GM23248 (cell line): Measurements from ENCODE around the gene ALK. TPM values are rescaled to one million over a fixed set of nuclear protein-coding genes. Genes with fewer than 3 reads are reported as not detected.

ENCODE experiments used
- DNase-seq: peaks from one replicate; pipeline ENCODE4 v3.0.0-alpha.2; 2015
- H2AFZ ChIP-seq: fragments of 200-600 bp; sonication (generic); 2 replicates; pipeline ENCODE4 v1.6.1; 2016; ENCODE audit warnings: antibody characterized with exemption
- H3F3A ChIP-seq: fragments of 200-600 bp; sonication (generic); 2 replicates; pipeline ENCODE4 v1.6.1; 2016; ENCODE audit warnings: mild to moderate bottlenecking, antibody characterized with exemption, mixed run types; ENCODE audit not compliant: insufficient read depth
- H3K27ac ChIP-seq: fragments of 200-600 bp; sonication (generic); 2 replicates; pipeline ENCODE4 v1.5.1; 2016; ENCODE audit warnings: mild to moderate bottlenecking
- H3K27me3 ChIP-seq: fragments of 200-600 bp; sonication (generic); replicated peaks from 2 replicates; pipeline ENCODE4 v1.6.1; 2016; ENCODE audit warnings: mild to moderate bottlenecking; ENCODE audit not compliant: insufficient read depth
- H3K36me3 ChIP-seq: fragments of 200-600 bp; sonication (generic); 2 replicates; pipeline ENCODE4 v1.6.1; 2016; ENCODE audit warnings: low read depth, mild to moderate bottlenecking
- H3K4me1 ChIP-seq: fragments of 200-600 bp; sonication (generic); 2 replicates; pipeline ENCODE4 v1.6.1; 2016; ENCODE audit warnings: mild to moderate bottlenecking; ENCODE audit not compliant: insufficient read depth
- H3K4me2 ChIP-seq: fragments of 200-600 bp; sonication (generic); one replicate; pipeline ENCODE4 v1.6.1; 2016; ENCODE audit warnings: mild to moderate bottlenecking; ENCODE audit not compliant: unreplicated experiment
- H3K4me3 ChIP-seq: fragments of 200-600 bp; sonication (generic); 2 replicates; pipeline ENCODE4 v1.5.1; 2016; ENCODE audit warnings: mild to moderate bottlenecking
- H3K79me2 ChIP-seq: fragments of 200-600 bp; sonication (generic); 2 replicates; pipeline ENCODE4 v1.6.1; 2016; ENCODE audit warnings: mild to moderate bottlenecking; ENCODE audit not compliant: insufficient read depth
- H3K9ac ChIP-seq: fragments of 200-600 bp; sonication (generic); 2 replicates; pipeline ENCODE4 v1.6.1; 2016; ENCODE audit warnings: mild to moderate bottlenecking
- H3K9me2 ChIP-seq: fragments of 200-600 bp; sonication (generic); 2 replicates; pipeline ENCODE4 v1.6.1; 2016; ENCODE audit warnings: mixed run types, mild to moderate bottlenecking, moderate library complexity; ENCODE audit not compliant: insufficient read depth
- H3K9me3 ChIP-seq: fragments of 200-600 bp; sonication (generic); one replicate; pipeline ENCODE4 v1.6.1; 2017; ENCODE audit warnings: low read depth
- H4K20me1 ChIP-seq: fragments of 200-600 bp; sonication (generic); 2 replicates; pipeline ENCODE4 v1.6.0; 2016; ENCODE audit not compliant: insufficient read depth
- EZH2 ChIP-seq: fragments of 200-600 bp; sonication (generic); IDR thresholded peaks from 2 replicates; pipeline ENCODE4 v1.6.1; 2018; ENCODE audit warnings: antibody characterized with exemption, mild to moderate bottlenecking; ENCODE audit not compliant: insufficient read depth, poor library complexity, severe bottlenecking
- EZH2phosphoT487 ChIP-seq: fragments of 200-600 bp; sonication (generic); IDR thresholded peaks from 2 replicates; pipeline ENCODE4 v1.6.1; 2018; ENCODE audit warnings: antibody characterized with exemption, moderate library complexity, mild to moderate bottlenecking, low read depth; ENCODE audit not compliant: insufficient read depth
- WGBS, 2 experiments: methylation state at CpG; one replicate each; pipeline ENCODE4 v1.1.6; 2015 to 2017; ENCODE audit warnings: low lambda C conversion rate in 2 of 2, low coverage in 1 of 2; ENCODE audit errors: missing lambda C conversion rate in 2 of 2; 5-methylcytosine and 5-hydroxymethylcytosine counted together
- in situ Hi-C: fragments of 300-500 bp; cut with MboI; formaldehyde crosslinking; loops from 2 replicates; pipeline ENCODE4 v1.15.0; 2020
- polyA plus RNA-seq: library from polyadenylated mRNA; unstranded; fragments of >200 nt; fragmentation: Nextera tagmentation; extraction: Ambion mirVana; gene quantifications from 2 replicates; pipeline ENCODE4 v1.2.1, GENCODE V29; 2016
- total RNA-seq: library from RNA; depleted of rRNA; stranded (reverse); fragments of >200 nt; shearing (Covaris generic); gene quantifications from 2 replicates; pipeline ENCODE4 v1.2.3, GENCODE V29; 2014

The ALK gene
- total and polyA plus RNA-seq, 2 experiments from 2014 or later: under 0.01 to 0.05 TPM

- WGBS, 2 experiments: 69 to 74% methylated on average over 5 of the region's 5 CpGs
- Histone ChIP-seq H4K20me1 (no peaks in the 10 kb centered on the region), H3K9ac (no peak overlapping the region), H3K4me1 (no peaks in the 10 kb centered on the region), H3K36me3 (no peaks in the 10 kb centered on the region), H3F3A (no peaks in the 10 kb centered on the region), H3K9me2 (no peaks in the 10 kb centered on the region), H3K27me3 (peaks cover 18% of the 10 kb centered on the region), H3K4me2 (no peak overlapping the region), H3K79me2 (no peaks in the 10 kb centered on the region), H3K27ac (no peak overlapping the region), H2AFZ (no peak overlapping the region), H3K9me3 (no peaks in the 10 kb centered on the region), H3K4me3 (no peak overlapping the region)
- in situ Hi-C loops: no loop called here
- TF ChIP-seq EZH2phosphoT487 (no peak), EZH2 (no peak)
- no peak for DNase-seq
Measured at GRCh38 chr2:29272311-29272710, 649.1 kb downstream of the ALK start.

GRCh38 chr2:29270701-29271121 is 650.7 kb downstream of the ALK start:
- no peaks in the 10 kb centered on the region for H4K20me1 ChIP-seq
- no peak for DNase-seq
- no peak for TF ChIP-seq EZH2
- no peak for TF ChIP-seq EZH2phosphoT487
- no peaks in the 10 kb centered on the region for H3K36me3 ChIP-seq
- no peaks in the 10 kb centered on the region for H3K79me2 ChIP-seq
- no peak overlapping the region for H3K27ac ChIP-seq
- H3K4me3 ChIP-seq: no peak overlapping the region
- H3K4me2 ChIP-seq: no peak overlapping the region
- in situ Hi-C loops: no loop called here
- H3K9ac ChIP-seq: no peak overlapping the region
- H3K9me3 ChIP-seq: no peaks in the 10 kb centered on the region
- H3F3A ChIP-seq: no peaks in the 10 kb centered on the region
- H2AFZ ChIP-seq: no peak overlapping the region
- H3K27me3 ChIP-seq: 0 out of 2 replicates have a peak, but pooled peaks cover 10% of the 10 kb centered on the region
- H3K4me1 ChIP-seq: no peaks in the 10 kb centered on the region
- no peaks in the 10 kb centered on the region for H3K9me2 ChIP-seq
- 71 to 80% methylated on average over 5 of the region's 5 CpGs for WGBS, 2 experiments

DNA sequence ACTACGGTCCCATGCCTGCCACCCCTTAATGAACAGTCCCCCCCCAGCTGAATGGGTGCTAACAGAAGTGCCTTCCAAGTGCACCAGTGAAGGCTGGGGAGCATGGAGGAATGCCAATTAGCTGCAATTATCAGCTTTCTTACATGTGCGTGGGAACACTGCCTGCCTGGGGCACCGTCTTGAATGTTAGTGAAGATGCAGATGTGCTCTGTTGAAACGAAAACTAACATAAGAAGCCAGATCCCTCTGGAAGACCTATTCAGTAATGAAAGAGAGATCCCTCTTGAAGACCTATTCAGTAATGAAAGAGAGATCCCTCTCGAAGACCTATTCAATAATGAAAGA is 651.6 kb downstream of the ALK start:
- Histone ChIP-seq H3K27ac (no peak overlapping the region), H3F3A (no peaks in the 10 kb centered on the region), H3K36me3 (no peaks in the 10 kb centered on the region), H3K79me2 (no peaks in the 10 kb centered on the region), H3K9me2 (no peaks in the 10 kb centered on the region), H3K27me3 (0 out of 2 replicates have a peak, but pooled peaks cover 10% of the 10 kb centered on the region), H4K20me1 (no peaks in the 10 kb centered on the region), H3K4me1 (no peaks in the 10 kb centered on the region), H3K4me3 (no peak overlapping the region), H3K4me2 (no peak overlapping the region), H2AFZ (no peak overlapping the region), H3K9ac (no peak overlapping the region), H3K9me3 (no peaks in the 10 kb centered on the region)
- 25 to 39% methylated on average over 5 of the region's 5 CpGs for WGBS, 2 experiments
- TF ChIP-seq EZH2 (no peak), EZH2phosphoT487 (no peak)
- DNase-seq: no peak
- in situ Hi-C loops: no loop called here

DNA sequence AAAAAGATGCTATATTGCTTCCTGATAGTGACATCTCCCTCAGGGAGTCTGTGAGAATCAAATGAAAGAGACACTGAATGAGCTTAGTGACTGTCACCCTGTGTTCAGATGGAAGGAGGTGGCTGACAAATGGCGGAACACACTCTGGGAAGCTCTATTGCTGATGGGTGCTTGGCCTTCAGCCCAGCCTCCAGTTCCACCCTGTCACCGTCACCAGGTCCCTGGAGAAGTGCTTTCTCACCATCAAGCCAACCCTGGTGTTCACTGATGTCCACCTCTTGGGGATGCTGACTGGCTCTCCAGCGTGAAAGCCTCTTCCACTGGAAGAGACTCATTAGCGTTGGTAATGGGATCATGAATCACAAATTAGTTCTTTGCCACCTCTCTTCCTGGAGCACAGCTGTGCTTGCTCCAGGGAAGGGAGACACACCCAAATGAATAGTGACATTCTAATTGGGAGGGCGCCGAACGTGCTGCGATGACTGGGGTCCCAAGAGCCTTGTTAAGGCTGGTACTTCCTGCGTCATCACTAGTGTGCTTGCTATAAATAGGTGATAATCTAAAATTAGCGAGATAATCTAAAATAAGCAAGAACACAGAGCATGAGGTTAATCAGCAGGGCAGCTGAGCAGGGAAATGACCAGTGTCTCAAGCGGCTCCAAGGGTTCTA is 652.2 kb downstream of the ALK start:
- no peaks in the 10 kb centered on the region for H4K20me1 ChIP-seq
- no peak overlapping the region for H2AFZ ChIP-seq
- H3F3A ChIP-seq: no peaks in the 10 kb centered on the region
- in situ Hi-C loops: no loop called here
- no peak overlapping the region for H3K4me2 ChIP-seq
- no peaks in the 10 kb centered on the region for H3K4me1 ChIP-seq
- H3K9ac ChIP-seq: no peak overlapping the region
- 68% methylated on average over 11 of the region's 11 CpGs for WGBS, 2 experiments
- no peaks in the 10 kb centered on the region for H3K9me3 ChIP-seq
- no peak overlapping the region for H3K27ac ChIP-seq
- H3K27me3 ChIP-seq: 0 out of 2 replicates have a peak, but pooled peaks cover 10% of the 10 kb centered on the region
- H3K4me3 ChIP-seq: no peak overlapping the region
- H3K9me2 ChIP-seq: no peaks in the 10 kb centered on the region
- TF ChIP-seq EZH2: no peak
- TF ChIP-seq EZH2phosphoT487: no peak
- H3K79me2 ChIP-seq: no peaks in the 10 kb centered on the region
- DNase-seq: no peak
- no peaks in the 10 kb centered on the region for H3K36me3 ChIP-seq

DNA sequence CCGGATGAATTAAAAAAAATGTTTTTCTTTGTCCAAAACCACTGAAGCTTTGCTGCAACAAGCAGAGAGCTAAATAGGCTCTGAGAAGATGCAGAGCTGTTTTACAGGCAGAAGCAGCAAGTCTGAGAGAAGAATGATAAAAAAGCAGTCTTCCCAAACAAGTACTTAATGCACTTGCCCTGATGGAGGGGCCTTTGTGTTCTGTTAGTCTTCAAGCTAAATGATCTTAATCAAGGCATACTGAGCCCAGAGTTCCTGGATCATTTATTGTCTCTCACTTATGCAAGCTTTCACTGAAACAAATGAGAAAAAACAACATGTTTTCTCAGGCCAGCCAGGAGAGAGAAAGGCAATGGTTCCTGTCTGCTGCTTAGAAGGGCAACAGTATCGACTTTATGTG is 653.7 kb downstream of the ALK start:
- Histone ChIP-seq H2AFZ (no peak overlapping the region), H3K4me1 (no peaks in the 10 kb centered on the region), H3K4me3 (no peak overlapping the region), H3K79me2 (no peaks in the 10 kb centered on the region), H3K36me3 (no peaks in the 10 kb centered on the region), H4K20me1 (no peaks in the 10 kb centered on the region), H3K9me2 (no peaks in the 10 kb centered on the region), H3K27me3 (0 out of 2 replicates have a peak, but pooled peaks cover 10% of the 10 kb centered on the region), H3K27ac (no peak overlapping the region), H3K4me2 (no peak overlapping the region), H3K9me3 (no peaks in the 10 kb centered on the region), H3K9ac (no peak overlapping the region), H3F3A (no peaks in the 10 kb centered on the region)
- TF ChIP-seq EZH2phosphoT487 (no peak), EZH2 (no peak)
- DNase-seq: no peak
- in situ Hi-C loops: no loop called here
- 15 to 22% methylated on average over 2 of the region's 2 CpGs for WGBS, 2 experiments
